ENCODE data around the gene PARD3B.

The PARD3B gene

GRCh38 chr2:205210494-205210893 lies 665.2 kb downstream of the PARD3B start:
- Histone ChIP-seq H3K27me3 (replicated peaks; ENCODE audit: insufficient read depth, low read length) (no peaks in the 10 kb centered on the region), H2AFZ (ENCODE audit: low read length) (no peak overlapping the region), H3K9me2 (replicated peaks; ENCODE audit: insufficient read depth, low read length) (no peaks in the 10 kb centered on the region), H3K79me2 (ENCODE audit: low read length) (no peaks in the 10 kb centered on the region), H3K9me3 (replicated peaks; ENCODE audit: insufficient read depth, low read length) (no peaks in the 10 kb centered on the region), H3K27ac (ENCODE audit: low read length) (no peak overlapping the region), H3F3A (ENCODE audit: insufficient read depth, low read length) (no peaks in the 10 kb centered on the region), H3K4me3 (ENCODE audit: low read length) (no peak overlapping the region), H3K9ac (ENCODE audit: low read length) (no peak overlapping the region), H3K4me1 (ENCODE audit: low read length) (no peaks in the 10 kb centered on the region), H3K36me3 (replicated peaks; ENCODE audit: insufficient read depth, low read length) (no peaks in the 10 kb centered on the region), H3K4me2 (ENCODE audit: low read depth, low read length) (no peak overlapping the region), H4K20me1 (ENCODE audit: insufficient read depth, low read length) (no peaks in the 10 kb centered on the region)
- DNase-seq = no peak
- TF ChIP-seq EZH2 (optimal IDR thresholded peaks at IDR 0.05; ENCODE audit: low read depth, low read length) (no peak), EZH2phosphoT487 (IDR thresholded peaks at IDR 0.05; ENCODE audit: low read length) (no peak), CTCF (IDR thresholded peaks at IDR 0.05; ENCODE audit: low read length) (no peak)

DNA sequence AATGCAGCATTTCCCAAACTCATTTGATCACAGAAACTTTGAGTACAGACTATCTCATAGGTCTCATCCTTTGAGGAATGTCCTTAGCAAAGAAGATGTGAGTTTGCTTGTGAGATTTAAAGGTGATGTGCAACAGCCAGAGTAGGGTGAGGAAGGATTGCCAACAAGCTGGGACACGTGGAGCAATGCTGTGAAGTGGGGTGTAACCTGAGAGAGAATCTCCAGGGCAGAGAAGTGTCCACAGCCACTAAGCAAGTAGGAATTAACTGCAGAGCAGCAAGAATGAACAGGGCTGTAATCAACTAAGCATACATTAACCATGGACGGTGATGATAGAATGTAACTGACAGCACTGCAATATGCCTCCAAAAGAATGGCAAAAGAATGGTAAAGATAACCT lies 667.1 kb downstream of the PARD3B start:
- Histone ChIP-seq H3K9me3 (replicated peaks; ENCODE audit: insufficient read depth, low read length) (no peaks in the 10 kb centered on the region), H2AFZ (ENCODE audit: low read length) (no peak overlapping the region), H3K4me3 (ENCODE audit: low read length) (no peak overlapping the region), H3K27me3 (replicated peaks; ENCODE audit: insufficient read depth, low read length) (no peaks in the 10 kb centered on the region), H3F3A (ENCODE audit: insufficient read depth, low read length) (no peaks in the 10 kb centered on the region), H3K79me2 (ENCODE audit: low read length) (no peaks in the 10 kb centered on the region), H3K4me2 (ENCODE audit: low read depth, low read length) (no peak overlapping the region), H4K20me1 (ENCODE audit: insufficient read depth, low read length) (no peaks in the 10 kb centered on the region), H3K36me3 (replicated peaks; ENCODE audit: insufficient read depth, low read length) (no peaks in the 10 kb centered on the region), H3K9ac (ENCODE audit: low read length) (no peak overlapping the region), H3K4me1 (ENCODE audit: low read length) (no peaks in the 10 kb centered on the region), H3K9me2 (replicated peaks; ENCODE audit: insufficient read depth, low read length) (no peaks in the 10 kb centered on the region), H3K27ac (ENCODE audit: low read length) (no peak overlapping the region)
- no peak for TF ChIP-seq EZH2phosphoT487 (IDR thresholded peaks at IDR 0.05; ENCODE audit: low read length)
- TF ChIP-seq CTCF (IDR thresholded peaks at IDR 0.05; ENCODE audit: low read length) = no peak
- TF ChIP-seq EZH2 (optimal IDR thresholded peaks at IDR 0.05; ENCODE audit: low read depth, low read length) = no peak
- DNase-seq = no peak

GRCh38 chr2:205216092-205216491 lies 670.8 kb downstream of the PARD3B start:
- Histone ChIP-seq H3K79me2 (ENCODE audit: low read length) (no peaks in the 10 kb centered on the region), H3K27me3 (replicated peaks; ENCODE audit: insufficient read depth, low read length) (no peaks in the 10 kb centered on the region), H3K9ac (ENCODE audit: low read length) (no peak overlapping the region), H3F3A (ENCODE audit: insufficient read depth, low read length) (no peaks in the 10 kb centered on the region), H3K27ac (ENCODE audit: low read length) (no peak overlapping the region), H4K20me1 (ENCODE audit: insufficient read depth, low read length) (no peaks in the 10 kb centered on the region), H3K4me3 (ENCODE audit: low read length) (no peak overlapping the region), H2AFZ (ENCODE audit: low read length) (no peak overlapping the region), H3K36me3 (replicated peaks; ENCODE audit: insufficient read depth, low read length) (no peaks in the 10 kb centered on the region), H3K9me2 (replicated peaks; ENCODE audit: insufficient read depth, low read length) (no peaks in the 10 kb centered on the region), H3K9me3 (replicated peaks; ENCODE audit: insufficient read depth, low read length) (no peaks in the 10 kb centered on the region), H3K4me2 (ENCODE audit: low read depth, low read length) (no peak overlapping the region), H3K4me1 (ENCODE audit: low read length) (no peaks in the 10 kb centered on the region)
- TF ChIP-seq EZH2 (optimal IDR thresholded peaks at IDR 0.05; ENCODE audit: low read depth, low read length) = no peak
- no peak for TF ChIP-seq EZH2phosphoT487 (IDR thresholded peaks at IDR 0.05; ENCODE audit: low read length)
- no peak for TF ChIP-seq CTCF (IDR thresholded peaks at IDR 0.05; ENCODE audit: low read length)
- DNase-seq = no peak

All from MM.1S (cell line).